K562 (cell line): ENCODE measurements around the gene DOCK7.
"Not testable (repeated sequence)": the region's sequence is repeated elsewhere in the genome, so short reads cannot be mapped to it uniquely, and the experiment has no call there.

Source experiments
- CTCF ChIP-seq, 3 experiments: IDR thresholded peaks in 2 of 3; conservative IDR thresholded peaks in 1 of 3; 2 replicates each; pipeline ENCODE4 v1.5.1; 2011 to 2012; ENCODE audit warnings: low read length in 3 of 3, mild to moderate bottlenecking in 3 of 3, control low read depth in 2 of 3, improper control_type of control experiment in 1 of 3, inconsistent platforms in 1 of 3, low read depth in 1 of 3, mixed read lengths in 1 of 3, moderate library complexity in 1 of 3; ENCODE audit not compliant: insufficient read depth in 2 of 3
- SRF ChIP-seq, 2 experiments: fragments of 250-450, 450-650 bp in 1 of 2; sonication (Bioruptor Pico) in 1 of 2; sonication (generic) in 1 of 2; formaldehyde crosslinking; IDR thresholded peaks; 2 replicates each; pipeline versions ENCODE4 v1.5.0 to v1.5.1; 2020 to 2022; ENCODE audit warnings: mild to moderate bottlenecking in 1 of 2, missing genetic modification reagents in 1 of 2
- ZNF24 ChIP-seq: fragments of 450-650 bp; IDR thresholded peaks from 2 replicates; pipeline ENCODE4 v1.6.1; 2016

GRCh38 chr1:62718400-62718799 lies 30.2 kb upstream of the DOCK7 start:
- TF ChIP-seq CTCF (IDR thresholded peaks at IDR 0.05 in 2 of 3, conservative IDR thresholded peaks at IDR 0.05 in 1 of 3; ENCODE audit: insufficient read depth in 2 of 3, low read depth in 1 of 3, low read length in 3 of 3); SRF (CRISPR knock-in tag; IDR thresholded peaks at IDR 0.05); ZNF24: not testable (repeated sequence)
